IMR-90 (cell line): ENCODE measurements around the gene CENPX.

Experiments
- CTCF ChIP-seq: conservative IDR thresholded peaks from 2 replicates; pipeline ENCODE4 v1.5.1; 2012; ENCODE audit warnings: mild to moderate bottlenecking, low read depth, low read length, improper control_type of control experiment
- SMC3 ChIP-seq: fragments of 150-350 bp; IDR thresholded peaks from 2 replicates; pipeline ENCODE4 v1.6.1; 2016; ENCODE audit warnings: low read depth, mild to moderate bottlenecking, antibody characterized with exemption, low read length, moderate library complexity

- TF ChIP-seq CTCF (no peak), SMC3 (no peak)
Observed at GRCh38 chr17:81980122-81980521, 42.6 kb downstream of the CENPX start.
